ENCODE results near the gene PRTN3.

The PRTN3 gene

DNA sequence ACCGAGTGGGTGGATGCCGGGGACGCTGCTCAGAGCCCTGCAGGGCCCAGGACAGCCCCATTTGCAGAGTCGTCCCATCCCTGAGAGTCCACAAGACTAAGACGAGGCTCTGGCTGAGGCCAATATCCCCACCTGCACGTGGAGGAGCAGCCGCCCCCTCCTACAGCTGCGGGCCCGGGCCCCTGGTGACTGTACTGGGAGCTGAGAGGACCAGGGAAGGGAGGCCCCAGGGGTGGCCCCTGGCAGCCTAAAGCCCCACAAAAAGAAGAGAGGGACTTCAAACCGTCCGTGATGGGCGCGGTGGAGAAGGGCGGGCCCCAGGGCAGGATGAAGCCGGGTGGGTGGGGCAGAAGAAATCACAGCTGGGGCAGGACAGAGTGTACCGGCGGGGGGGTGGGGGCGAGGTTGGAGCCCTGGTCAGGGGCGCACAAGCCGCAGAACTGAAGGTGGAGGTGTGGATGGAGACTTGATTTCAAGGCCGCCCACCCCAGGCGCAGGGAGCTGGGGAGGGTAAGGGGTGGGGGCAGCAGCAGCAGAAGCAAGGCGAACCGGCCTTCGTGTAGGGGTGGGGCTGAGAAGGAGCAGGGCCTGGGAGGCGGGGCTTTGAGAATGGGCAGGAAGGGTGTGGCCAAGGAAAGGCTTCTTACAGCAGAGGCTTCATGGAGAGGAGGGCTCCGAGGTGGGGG is 31.6 kb downstream of the PRTN3 start:
- H3K4me3 ChIP-seq (replicated peaks; ENCODE audit: low read depth, low read length): peak overlapping the region; percentile 46

GRCh38 chr19:873084-873483 is 32.3 kb downstream of the PRTN3 start:
- Histone ChIP-seq H3K4me3 (replicated peaks; ENCODE audit: low read depth, low read length) (no peak overlapping the region; the same call in 1 of the 2 replicates), H3K36me3 (ENCODE audit: control insufficient read depth, insufficient read depth, low read length) (peaks cover 14% of the 10 kb centered on the region), H3K27me3 (replicated peaks; ENCODE audit: control insufficient read depth, insufficient read depth, low read length) (no peaks in the 10 kb centered on the region)
- DNase-seq (ENCODE audit: extremely low read depth, insufficient read length): peak; percentile 72
- no peak for TF ChIP-seq CTCF (IDR thresholded peaks at IDR 0.05; ENCODE audit: insufficient read depth, low read length, poor library complexity, severe bottlenecking)

More for the DNA sequence above, 31.6 kb downstream of the PRTN3 start:
- peaks cover 16% of the 10 kb centered on the region for H3K36me3 ChIP-seq (ENCODE audit: control insufficient read depth, insufficient read depth, low read length)
- H3K27me3 ChIP-seq (replicated peaks; ENCODE audit: control insufficient read depth, insufficient read depth, low read length): no peaks in the 10 kb centered on the region
- DNase-seq (ENCODE audit: extremely low read depth, insufficient read length): peak; percentile 84
- TF ChIP-seq CTCF (IDR thresholded peaks at IDR 0.05; ENCODE audit: insufficient read depth, low read length, poor library complexity, severe bottlenecking): no peak

GRCh38 chr19:873561-874041 is 32.8 kb downstream of the PRTN3 start:
- Histone ChIP-seq H3K4me3 (replicated peaks; ENCODE audit: low read depth, low read length) (no peak overlapping the region), H3K27me3 (replicated peaks; ENCODE audit: control insufficient read depth, insufficient read depth, low read length) (no peaks in the 10 kb centered on the region), H3K36me3 (ENCODE audit: control insufficient read depth, insufficient read depth, low read length) (peaks cover 12% of the 10 kb centered on the region)
- no peak for TF ChIP-seq CTCF (IDR thresholded peaks at IDR 0.05; ENCODE audit: insufficient read depth, low read length, poor library complexity, severe bottlenecking)
- no peak for DNase-seq (ENCODE audit: extremely low read depth, insufficient read length)

DNA sequence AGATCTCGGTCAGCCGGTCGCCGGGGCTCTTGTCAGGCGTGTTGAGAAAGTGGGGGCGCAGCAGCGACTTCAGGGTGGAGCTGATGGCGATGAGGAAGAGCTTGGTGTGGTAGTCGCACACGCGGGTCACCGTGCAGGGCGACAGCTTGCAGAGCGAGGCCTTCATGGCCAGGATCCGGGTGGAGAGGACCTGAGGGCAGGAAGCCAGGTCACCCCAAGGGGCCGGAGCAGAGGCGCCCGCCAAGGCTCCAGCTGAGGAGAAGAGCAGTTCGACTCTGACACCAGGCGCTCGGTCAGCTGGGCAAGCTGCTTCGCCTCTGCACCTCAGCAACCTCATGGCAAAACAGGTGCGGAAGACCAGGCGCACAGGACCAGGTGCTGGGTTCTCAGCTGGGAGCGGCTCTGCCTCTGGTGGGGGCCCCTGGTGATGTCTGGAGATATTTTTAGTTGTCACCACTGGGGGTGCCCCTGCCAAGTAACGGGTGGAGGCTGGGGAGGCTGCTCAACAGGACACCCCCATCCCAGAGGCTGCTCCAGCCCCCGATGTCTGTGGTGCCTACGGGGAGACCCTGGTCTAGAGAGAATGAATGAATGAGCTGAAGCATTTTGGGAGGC is 34.6 kb downstream of the PRTN3 start:
- H3K4me3 ChIP-seq (replicated peaks; ENCODE audit: low read depth, low read length): no peak overlapping the region
- no peaks in the 10 kb centered on the region for H3K27me3 ChIP-seq (replicated peaks; ENCODE audit: control insufficient read depth, insufficient read depth, low read length)
- peaks cover 11% of the 10 kb centered on the region for H3K36me3 ChIP-seq (ENCODE audit: control insufficient read depth, insufficient read depth, low read length)
- TF ChIP-seq CTCF (IDR thresholded peaks at IDR 0.05; ENCODE audit: insufficient read depth, low read length, poor library complexity, severe bottlenecking): no peak
- DNase-seq (ENCODE audit: extremely low read depth, insufficient read length): no peak

DNA sequence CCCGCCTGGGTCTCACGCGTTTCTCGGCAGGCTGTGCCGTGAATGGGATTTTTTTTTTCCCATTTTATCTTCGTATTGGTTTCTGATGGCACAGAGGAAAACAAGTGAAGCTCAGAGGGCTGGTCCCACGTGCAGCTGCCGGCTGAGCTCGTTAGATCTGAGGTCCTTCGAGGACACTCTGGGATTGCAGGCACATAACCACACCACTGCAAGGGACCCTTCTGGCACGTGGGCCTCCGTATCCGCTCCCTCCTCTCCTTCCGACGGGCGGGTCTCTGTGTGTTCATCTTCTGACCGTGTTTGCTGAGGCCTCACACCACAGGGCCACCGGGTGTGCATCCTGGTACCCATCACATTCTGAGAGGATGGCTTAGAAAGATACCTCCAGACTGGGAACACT is 35.3 kb downstream of the PRTN3 start:
- Histone ChIP-seq H3K4me3 (replicated peaks; ENCODE audit: low read depth, low read length) (no peak overlapping the region), H3K36me3 (ENCODE audit: control insufficient read depth, insufficient read depth, low read length) (peaks cover 8% of the 10 kb centered on the region), H3K27me3 (replicated peaks; ENCODE audit: control insufficient read depth, insufficient read depth, low read length) (no peaks in the 10 kb centered on the region)
- no peak for DNase-seq (ENCODE audit: extremely low read depth, insufficient read length)
- TF ChIP-seq CTCF (IDR thresholded peaks at IDR 0.05; ENCODE audit: insufficient read depth, low read length, poor library complexity, severe bottlenecking): no peak

Measured in GM06990 (cell line).